Loucy (cell line): ENCODE measurements around the gene EVX2.
A peak's percentile ranks its signal among the peaks of the same experiment; 100 is the strongest.

Experiments used
- CTCF ChIP-seq: fragments of 200-600 bp; sonication (generic); conservative IDR thresholded peaks from 2 replicates; pipeline ENCODE4 v1.5.1; 2014; ENCODE audit warnings: mild to moderate bottlenecking, antibody characterized with exemption, low read length
- EZH2phosphoT487 ChIP-seq: fragments of 200-600 bp; IDR thresholded peaks from 2 replicates; pipeline ENCODE4 v1.6.1; 2018; ENCODE audit warnings: antibody characterized with exemption, mild to moderate bottlenecking, moderate library complexity, borderline replicate concordance

- TF ChIP-seq CTCF (0 out of 2 replicates have a peak, but pooled peaks have one; percentile 13), EZH2phosphoT487 (no peak)
Observed at GRCh38 chr2:176111309-176111663, 27.5 kb upstream of the EVX2 start.
